Transverse colon (tissue), 4 donors: ENCODE data around the gene RGS4.

Source experiments
- EP300 ChIP-seq: sonication (generic); formaldehyde crosslinking; IDR thresholded peaks from one replicate; pipeline ENCODE4 v1.6.1; 2017; ENCODE audit warnings: antibody characterized with exemption, low read depth
- POLR2A ChIP-seq: fragments of 450-650 bp; IDR thresholded peaks from one replicate; pipeline ENCODE4 v1.6.1; 2016; ENCODE audit warnings: antibody characterized with exemption, mild to moderate bottlenecking, moderate library complexity
- POLR2AphosphoS5 ChIP-seq, 3 donors: sonication (generic); formaldehyde crosslinking; IDR thresholded peaks; one replicate each; pipeline ENCODE4 v1.6.1; 2016; ENCODE audit warnings: antibody characterized with exemption in 3 of 3
- TF ChIP-seq, protein P1 (sequence below), 5 experiments: fragments of 200-600 bp in 3 of 5; fragments of 450-650 bp in 2 of 5; sonication (generic) in 3 of 5; IDR thresholded peaks; 1 replicate in 2 of 5; 2 replicates in 3 of 5; pipeline ENCODE4 v1.5.1; 2016 to 2017; ENCODE audit warnings: antibody characterized with exemption in 5 of 5, inconsistent platforms in 3 of 5, mild to moderate bottlenecking in 2 of 5, moderate library complexity in 1 of 5

DNA sequence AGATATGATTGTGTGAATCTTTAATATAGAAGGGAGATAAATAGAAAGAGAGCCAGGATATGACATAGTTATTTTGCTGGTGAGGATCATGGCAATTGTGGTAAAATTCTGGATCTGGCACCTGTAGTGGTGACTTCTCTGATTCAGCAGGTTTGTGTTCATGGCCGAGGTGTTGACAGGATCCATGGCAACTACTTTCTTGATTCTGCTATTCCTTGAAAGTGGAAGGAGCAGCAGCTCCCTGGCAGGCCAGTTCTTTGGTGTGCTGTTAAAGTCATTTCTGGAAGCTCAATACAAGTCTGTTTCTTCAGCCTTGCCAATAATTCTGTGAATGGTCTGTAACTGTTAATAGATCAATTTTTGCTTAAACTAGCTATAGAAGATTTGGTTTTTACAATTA lies 33.4 kb downstream of the RGS4 start:
- TF ChIP-seq, protein P1, sequence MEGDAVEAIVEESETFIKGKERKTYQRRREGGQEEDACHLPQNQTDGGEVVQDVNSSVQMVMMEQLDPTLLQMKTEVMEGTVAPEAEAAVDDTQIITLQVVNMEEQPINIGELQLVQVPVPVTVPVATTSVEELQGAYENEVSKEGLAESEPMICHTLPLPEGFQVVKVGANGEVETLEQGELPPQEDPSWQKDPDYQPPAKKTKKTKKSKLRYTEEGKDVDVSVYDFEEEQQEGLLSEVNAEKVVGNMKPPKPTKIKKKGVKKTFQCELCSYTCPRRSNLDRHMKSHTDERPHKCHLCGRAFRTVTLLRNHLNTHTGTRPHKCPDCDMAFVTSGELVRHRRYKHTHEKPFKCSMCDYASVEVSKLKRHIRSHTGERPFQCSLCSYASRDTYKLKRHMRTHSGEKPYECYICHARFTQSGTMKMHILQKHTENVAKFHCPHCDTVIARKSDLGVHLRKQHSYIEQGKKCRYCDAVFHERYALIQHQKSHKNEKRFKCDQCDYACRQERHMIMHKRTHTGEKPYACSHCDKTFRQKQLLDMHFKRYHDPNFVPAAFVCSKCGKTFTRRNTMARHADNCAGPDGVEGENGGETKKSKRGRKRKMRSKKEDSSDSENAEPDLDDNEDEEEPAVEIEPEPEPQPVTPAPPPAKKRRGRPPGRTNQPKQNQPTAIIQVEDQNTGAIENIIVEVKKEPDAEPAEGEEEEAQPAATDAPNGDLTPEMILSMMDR (IDR thresholded peaks at IDR 0.05): no peak
- no peak for TF ChIP-seq EP300
- no peak for TF ChIP-seq POLR2A
- TF ChIP-seq POLR2AphosphoS5 (IDR thresholded peaks at IDR 0.05): no peak
